ENCODE measurements around the gene ARHGAP40.
A peak's percentile ranks its signal among the peaks of the same experiment; 100 is the strongest.

The ARHGAP40 gene

GRCh38 chr20:38685271-38685670 lies 83.7 kb downstream of the ARHGAP40 start:
- no peak for DNase-seq (ENCODE audit: low spot score)

- DNase-seq (ENCODE audit: low spot score), result peak; percentile 65
Observed at GRCh38 chr20:38685853-38686473, 84.4 kb downstream of the ARHGAP40 start.

GRCh38 chr20:38692436-38693411 lies 91.1 kb downstream of the ARHGAP40 start:
- peak; percentile 31 for DNase-seq (ENCODE audit: low spot score)

- DNase-seq (ENCODE audit: low spot score), result no peak
Observed at GRCh38 chr20:38697306-38697705, 95.7 kb downstream of the ARHGAP40 start.

GRCh38 chr20:38698541-38698940 lies 96.9 kb downstream of the ARHGAP40 start:
- DNase-seq (ENCODE audit: low spot score), result no peak

- DNase-seq (ENCODE audit: low spot score), result no peak
Observed at GRCh38 chr20:38700141-38700540, 98.5 kb downstream of the ARHGAP40 start.

All from HuH-7.5 (cell line).